ENCODE results near the gene MTA2.

Gene MTA2

DNA sequence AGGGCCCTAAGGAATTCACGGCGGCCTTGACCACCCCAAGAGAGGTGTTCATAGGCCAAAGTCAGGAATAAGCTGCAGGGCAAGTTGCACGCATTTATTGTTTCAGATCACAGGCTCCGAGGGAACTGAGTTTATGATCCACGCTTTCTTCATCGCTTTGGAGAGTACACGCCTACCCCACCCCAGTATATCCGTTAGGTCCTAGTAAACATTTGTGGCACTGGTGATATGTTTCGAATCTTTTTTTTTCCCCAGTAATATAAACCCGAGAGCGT lies 43.9 kb upstream of the MTA2 start:
- Histone ChIP-seq H3K27ac (ENCODE audit: extremely low read depth, low read depth, low read length) (peak overlapping the region; percentile 83; the same call in 1 of the 2 replicates), H3K36me3 (ENCODE audit: control insufficient read depth in 2 of 2, insufficient read depth in 1 of 2, low read length in 2 of 2) (peaks cover 5 to 54% of the 10 kb centered on the region in 2 experiments; a peak in 2 of 3 replicates), H3K9me3 (ENCODE audit: control insufficient read depth, insufficient read depth, low read depth, low read length) (no peaks in the 10 kb centered on the region), H3K4me3 (ENCODE audit: low read depth, low read length) (peak overlapping the region; percentile 86), H3K4me1 (ENCODE audit: control insufficient read depth, insufficient read depth, low read length) (peaks cover 3% of the 10 kb centered on the region; the same call in 1 of the 2 replicates)
- TF ChIP-seq HOXD13 (CRISPR knock-in tag; IDR thresholded peaks at IDR 0.05; ENCODE audit: borderline replicate concordance) (no peak), ZNF354C (tag by site-specific recombination; IDR thresholded peaks at IDR 0.05; ENCODE audit: borderline replicate concordance, low read depth) (no peak), ZNF529 (tag by site-specific recombination; IDR thresholded peaks at IDR 0.05; ENCODE audit: insufficient replicate concordance) (no peak), KLF1 (tag by site-specific recombination; IDR thresholded peaks at IDR 0.05) (no peak), PRDM1 (tag by site-specific recombination; IDR thresholded peaks at IDR 0.05) (no peak), TRIM28 (IDR thresholded peaks at IDR 0.05; ENCODE audit: borderline replicate concordance, low read length) (no peak), ZNF776 (tag by site-specific recombination; IDR thresholded peaks at IDR 0.05; ENCODE audit: borderline replicate concordance) (no peak), KLF8 (tag by site-specific recombination; IDR thresholded peaks at IDR 0.05) (no peak), ZNF146 (tag by site-specific recombination; IDR thresholded peaks at IDR 0.05) (no peak), ZNF2 (tag by site-specific recombination; IDR thresholded peaks at IDR 0.05) (no peak)
- TF ChIP-seq, protein P1, sequence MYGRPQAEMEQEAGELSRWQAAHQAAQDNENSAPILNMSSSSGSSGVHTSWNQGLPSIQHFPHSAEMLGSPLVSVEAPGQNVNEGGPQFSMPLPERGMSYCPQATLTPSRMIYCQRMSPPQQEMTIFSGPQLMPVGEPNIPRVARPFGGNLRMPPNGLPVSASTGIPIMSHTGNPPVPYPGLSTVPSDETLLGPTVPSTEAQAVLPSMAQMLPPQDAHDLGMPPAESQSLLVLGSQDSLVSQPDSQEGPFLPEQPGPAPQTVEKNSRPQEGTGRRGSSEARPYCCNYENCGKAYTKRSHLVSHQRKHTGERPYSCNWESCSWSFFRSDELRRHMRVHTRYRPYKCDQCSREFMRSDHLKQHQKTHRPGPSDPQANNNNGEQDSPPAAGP (tag by site-specific recombination; IDR thresholded peaks at IDR 0.05), result no peak
- TF ChIP-seq, protein P2, sequence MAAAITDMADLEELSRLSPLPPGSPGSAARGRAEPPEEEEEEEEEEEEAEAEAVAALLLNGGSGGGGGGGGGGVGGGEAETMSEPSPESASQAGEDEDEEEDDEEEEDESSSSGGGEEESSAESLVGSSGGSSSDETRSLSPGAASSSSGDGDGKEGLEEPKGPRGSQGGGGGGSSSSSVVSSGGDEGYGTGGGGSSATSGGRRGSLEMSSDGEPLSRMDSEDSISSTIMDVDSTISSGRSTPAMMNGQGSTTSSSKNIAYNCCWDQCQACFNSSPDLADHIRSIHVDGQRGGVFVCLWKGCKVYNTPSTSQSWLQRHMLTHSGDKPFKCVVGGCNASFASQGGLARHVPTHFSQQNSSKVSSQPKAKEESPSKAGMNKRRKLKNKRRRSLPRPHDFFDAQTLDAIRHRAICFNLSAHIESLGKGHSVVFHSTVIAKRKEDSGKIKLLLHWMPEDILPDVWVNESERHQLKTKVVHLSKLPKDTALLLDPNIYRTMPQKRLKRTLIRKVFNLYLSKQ (tag by site-specific recombination; IDR thresholded peaks at IDR 0.05; ENCODE audit: borderline replicate concordance), result no peak
- ChIA-PET CTCF (interaction anchor here (0.9 to 1.5 kb wide), 3 partner anchors 10 to 85 kb away, joined by 3 to 5 read pairs (median 4); no protein-coding TSS in a partner anchor), POLR2A (interaction anchor here (1.1 to 5.9 kb wide), 14 partner anchors 8 to 256 kb away, joined by 3 to 79 read pairs (median 6); partner anchors contain the start of genes B3GAT3, C11orf98, CSKMT and EEF1G)

GRCh38 chr11:62644220-62644619 lies 42.6 kb upstream of the MTA2 start:
- CTCF ChIA-PET, result no interaction called here
- POLR2A ChIA-PET, result interaction anchor here (0.6 to 5.2 kb wide), 6 partner anchors 10 to 161 kb away, joined by 3 to 59 read pairs (median 6); partner anchors contain the start of genes C11orf98, CSKMT, EEF1G and LBHD1
- H3K27ac ChIP-seq (ENCODE audit: extremely low read depth, low read depth, low read length), result no peak overlapping the region
- peaks cover 5 to 50% of the 10 kb centered on the region in 2 experiments; a peak in 2 of 3 replicates for H3K36me3 ChIP-seq (ENCODE audit: control insufficient read depth in 2 of 2, insufficient read depth in 1 of 2, low read length in 2 of 2)
- peaks cover 3% of the 10 kb centered on the region; the same call in 1 of the 2 replicates for H3K4me1 ChIP-seq (ENCODE audit: control insufficient read depth, insufficient read depth, low read length)
- TF ChIP-seq GLIS1 (tag by site-specific recombination; IDR thresholded peaks at IDR 0.05), result peak; percentile 25; the same call in 1 of the 2 replicates
- TF ChIP-seq WT1 (tag by site-specific recombination; IDR thresholded peaks at IDR 0.05), result peak; percentile 40; the same call in 1 of the 2 replicates
- TF ChIP-seq, protein P3, sequence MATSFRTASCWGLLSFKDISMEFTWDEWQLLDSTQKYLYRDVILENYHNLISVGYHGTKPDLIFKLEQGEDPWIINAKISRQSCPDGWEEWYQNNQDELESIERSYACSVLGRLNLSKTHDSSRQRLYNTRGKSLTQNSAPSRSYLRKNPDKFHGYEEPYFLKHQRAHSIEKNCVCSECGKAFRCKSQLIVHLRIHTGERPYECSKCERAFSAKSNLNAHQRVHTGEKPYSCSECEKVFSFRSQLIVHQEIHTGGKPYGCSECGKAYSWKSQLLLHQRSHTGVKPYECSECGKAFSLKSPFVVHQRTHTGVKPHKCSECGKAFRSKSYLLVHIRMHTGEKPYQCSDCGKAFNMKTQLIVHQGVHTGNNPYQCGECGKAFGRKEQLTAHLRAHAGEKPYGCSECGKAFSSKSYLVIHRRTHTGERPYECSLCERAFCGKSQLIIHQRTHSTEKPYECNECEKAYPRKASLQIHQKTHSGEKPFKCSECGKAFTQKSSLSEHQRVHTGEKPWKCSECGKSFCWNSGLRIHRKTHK (tag by site-specific recombination; IDR thresholded peaks at IDR 0.05), result no peak
- no peak for TF ChIP-seq ZNF112 (tag by site-specific recombination; IDR thresholded peaks at IDR 0.05)
- TF ChIP-seq SP2 (tag by site-specific recombination; IDR thresholded peaks at IDR 0.05), result no peak
- TF ChIP-seq, protein P4, sequence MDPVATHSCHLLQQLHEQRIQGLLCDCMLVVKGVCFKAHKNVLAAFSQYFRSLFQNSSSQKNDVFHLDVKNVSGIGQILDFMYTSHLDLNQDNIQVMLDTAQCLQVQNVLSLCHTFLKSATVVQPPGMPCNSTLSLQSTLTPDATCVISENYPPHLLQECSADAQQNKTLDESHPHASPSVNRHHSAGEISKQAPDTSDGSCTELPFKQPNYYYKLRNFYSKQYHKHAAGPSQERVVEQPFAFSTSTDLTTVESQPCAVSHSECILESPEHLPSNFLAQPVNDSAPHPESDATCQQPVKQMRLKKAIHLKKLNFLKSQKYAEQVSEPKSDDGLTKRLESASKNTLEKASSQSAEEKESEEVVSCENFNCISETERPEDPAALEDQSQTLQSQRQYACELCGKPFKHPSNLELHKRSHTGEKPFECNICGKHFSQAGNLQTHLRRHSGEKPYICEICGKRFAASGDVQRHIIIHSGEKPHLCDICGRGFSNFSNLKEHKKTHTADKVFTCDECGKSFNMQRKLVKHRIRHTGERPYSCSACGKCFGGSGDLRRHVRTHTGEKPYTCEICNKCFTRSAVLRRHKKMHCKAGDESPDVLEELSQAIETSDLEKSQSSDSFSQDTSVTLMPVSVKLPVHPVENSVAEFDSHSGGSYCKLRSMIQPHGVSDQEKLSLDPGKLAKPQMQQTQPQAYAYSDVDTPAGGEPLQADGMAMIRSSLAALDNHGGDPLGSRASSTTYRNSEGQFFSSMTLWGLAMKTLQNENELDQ (tag by site-specific recombination; IDR thresholded peaks at IDR 0.05; ENCODE audit: low read depth), result no peak
- no peak for TF ChIP-seq SETDB1 (IDR thresholded peaks at IDR 0.05; ENCODE audit: insufficient read length, low read length)
- TF ChIP-seq ZNF2 (tag by site-specific recombination; IDR thresholded peaks at IDR 0.05), result no peak
- no peak for TF ChIP-seq ZNF624 (tag by site-specific recombination; IDR thresholded peaks at IDR 0.05)
- H3K4me3 ChIP-seq (ENCODE audit: low read depth, low read length), result no peak overlapping the region
- H3K9me3 ChIP-seq (ENCODE audit: control insufficient read depth, insufficient read depth, low read depth, low read length), result no peaks in the 10 kb centered on the region

Measured in HEK293 (cell line).